SK-N-SH treated with all-trans-retinoic acid at 6 μM for 48 hours (cell line): ENCODE results near the gene FRA10AC1.

Experiments
- ATAC-seq: fragments of 200-7000 bp; cut with Tn5 transposase; 3 replicates; pipeline ENCODE4 v1.9.1; 2020; ENCODE audit warnings: mild to moderate bottlenecking, moderate library complexity
- CSDC2 ChIP-seq: fragments of 250-450 bp; sonication (Bioruptor Pico); IDR thresholded peaks from 2 replicates; pipeline ENCODE4 v1.5.0; 2020; ENCODE audit warnings: mild to moderate bottlenecking, moderate library complexity
- ESRRG ChIP-seq: fragments of 250-450 bp; sonication (Bioruptor Pico); IDR thresholded peaks from 2 replicates; pipeline ENCODE4 v1.6.1; 2021; ENCODE audit warnings: mild to moderate bottlenecking
- OSR1 ChIP-seq: fragments of 250-450 bp; sonication (Bioruptor Pico); IDR thresholded peaks from 2 replicates; pipeline ENCODE4 v1.8.0; 2022; ENCODE audit warnings: moderate library complexity, mild to moderate bottlenecking, inconsistent platforms
- ZNF70 ChIP-seq: fragments of 450-650 bp; formaldehyde crosslinking; IDR thresholded peaks from 2 replicates; pipeline ENCODE4 v1.5.0; 2020; ENCODE audit warnings: mild to moderate bottlenecking, moderate library complexity
- TF ChIP-seq, protein P1 (sequence below): fragments of 250-450 bp; sonication (Bioruptor Pico); IDR thresholded peaks from 2 replicates; pipeline ENCODE4 v1.5.1; 2020; ENCODE audit warnings: low read depth, mild to moderate bottlenecking, moderate library complexity
- TF ChIP-seq, protein P2 (sequence below): fragments of 250-450 bp; sonication (Bioruptor Pico); IDR thresholded peaks from 2 replicates; pipeline ENCODE4 v1.5.0; 2020; ENCODE audit warnings: mild to moderate bottlenecking, moderate library complexity

Gene FRA10AC1

GRCh38 chr10:93622942-93623341 lies 79.5 kb downstream of the FRA10AC1 start (continued):
- TF ChIP-seq, protein P1, sequence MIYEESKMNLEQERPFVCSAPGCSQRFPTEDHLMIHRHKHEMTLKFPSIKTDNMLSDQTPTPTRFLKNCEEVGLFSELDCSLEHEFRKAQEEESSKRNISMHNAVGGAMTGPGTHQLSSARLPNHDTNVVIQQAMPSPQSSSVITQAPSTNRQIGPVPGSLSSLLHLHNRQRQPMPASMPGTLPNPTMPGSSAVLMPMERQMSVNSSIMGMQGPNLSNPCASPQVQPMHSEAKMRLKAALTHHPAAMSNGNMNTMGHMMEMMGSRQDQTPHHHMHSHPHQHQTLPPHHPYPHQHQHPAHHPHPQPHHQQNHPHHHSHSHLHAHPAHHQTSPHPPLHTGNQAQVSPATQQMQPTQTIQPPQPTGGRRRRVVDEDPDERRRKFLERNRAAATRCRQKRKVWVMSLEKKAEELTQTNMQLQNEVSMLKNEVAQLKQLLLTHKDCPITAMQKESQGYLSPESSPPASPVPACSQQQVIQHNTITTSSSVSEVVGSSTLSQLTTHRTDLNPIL (CRISPR knock-in tag): no peak
- TF ChIP-seq CSDC2: no peak

DNA sequence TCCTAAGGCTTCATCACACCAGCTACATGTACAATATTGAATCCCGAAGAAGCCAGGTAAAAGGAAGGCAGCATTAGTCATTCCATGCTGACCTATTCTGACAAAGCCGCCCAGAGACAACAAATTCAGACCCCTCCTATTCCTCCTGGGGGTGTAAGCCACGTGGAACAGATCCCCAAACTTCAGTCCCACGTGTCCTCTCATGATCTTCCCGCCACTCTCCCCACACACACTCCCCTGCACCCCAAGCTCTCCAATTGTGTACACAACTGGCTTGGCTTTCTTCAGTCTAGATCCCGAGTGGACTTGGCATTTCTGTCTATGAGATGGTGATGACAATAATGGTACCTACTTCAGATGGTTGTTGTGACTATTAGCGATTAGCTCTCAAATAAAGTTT lies 81.5 kb downstream of the FRA10AC1 start:
- ATAC-seq: no peak

More for the DNA sequence above, 81.5 kb downstream of the FRA10AC1 start:
- no peak for TF ChIP-seq ESRRG
- TF ChIP-seq, protein P2, sequence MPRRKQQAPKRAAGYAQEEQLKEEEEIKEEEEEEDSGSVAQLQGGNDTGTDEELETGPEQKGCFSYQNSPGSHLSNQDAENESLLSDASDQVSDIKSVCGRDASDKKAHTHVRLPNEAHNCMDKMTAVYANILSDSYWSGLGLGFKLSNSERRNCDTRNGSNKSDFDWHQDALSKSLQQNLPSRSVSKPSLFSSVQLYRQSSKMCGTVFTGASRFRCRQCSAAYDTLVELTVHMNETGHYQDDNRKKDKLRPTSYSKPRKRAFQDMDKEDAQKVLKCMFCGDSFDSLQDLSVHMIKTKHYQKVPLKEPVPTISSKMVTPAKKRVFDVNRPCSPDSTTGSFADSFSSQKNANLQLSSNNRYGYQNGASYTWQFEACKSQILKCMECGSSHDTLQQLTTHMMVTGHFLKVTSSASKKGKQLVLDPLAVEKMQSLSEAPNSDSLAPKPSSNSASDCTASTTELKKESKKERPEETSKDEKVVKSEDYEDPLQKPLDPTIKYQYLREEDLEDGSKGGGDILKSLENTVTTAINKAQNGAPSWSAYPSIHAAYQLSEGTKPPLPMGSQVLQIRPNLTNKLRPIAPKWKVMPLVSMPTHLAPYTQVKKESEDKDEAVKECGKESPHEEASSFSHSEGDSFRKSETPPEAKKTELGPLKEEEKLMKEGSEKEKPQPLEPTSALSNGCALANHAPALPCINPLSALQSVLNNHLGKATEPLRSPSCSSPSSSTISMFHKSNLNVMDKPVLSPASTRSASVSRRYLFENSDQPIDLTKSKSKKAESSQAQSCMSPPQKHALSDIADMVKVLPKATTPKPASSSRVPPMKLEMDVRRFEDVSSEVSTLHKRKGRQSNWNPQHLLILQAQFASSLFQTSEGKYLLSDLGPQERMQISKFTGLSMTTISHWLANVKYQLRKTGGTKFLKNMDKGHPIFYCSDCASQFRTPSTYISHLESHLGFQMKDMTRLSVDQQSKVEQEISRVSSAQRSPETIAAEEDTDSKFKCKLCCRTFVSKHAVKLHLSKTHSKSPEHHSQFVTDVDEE (CRISPR knock-in tag): no peak
- no peak for TF ChIP-seq OSR1 (CRISPR knock-in tag)
- no peak for TF ChIP-seq ZNF70 (CRISPR knock-in tag)
